ENCODE results near the gene TRERF1. TPM values are rescaled to one million over a fixed set of nuclear protein-coding genes. Genes with fewer than 3 reads are reported as not detected.
A peak's percentile ranks its signal among the peaks of the same experiment; 100 is the strongest.

The TRERF1 gene
- total RNA-seq, 1 donor from 2014 or later = 20.6 TPM

DNA sequence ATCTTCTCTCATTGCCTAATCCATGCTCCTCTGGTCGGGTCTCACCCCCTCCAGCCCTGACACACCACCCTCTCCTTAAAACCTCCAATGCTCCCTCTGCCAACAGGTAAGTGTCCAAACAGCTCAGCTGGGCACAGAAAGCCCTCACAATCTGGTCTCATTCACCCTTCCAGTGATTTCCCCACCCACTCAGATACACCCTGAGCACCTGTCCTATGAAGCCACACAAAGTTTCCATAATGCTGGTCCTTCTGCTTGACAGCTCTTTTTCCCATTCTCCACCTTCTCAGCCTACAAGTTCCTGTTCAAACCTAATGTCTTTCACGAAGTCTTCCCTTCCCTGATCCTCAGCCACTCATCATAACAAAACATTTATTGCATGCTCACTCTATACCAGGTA lies 164.0 kb downstream of the TRERF1 start:
- Histone ChIP-seq H3K9me3 (no peaks in the 10 kb centered on the region), H3K4me3 (no peak overlapping the region), H3K4me1 (peaks cover 9% of the 10 kb centered on the region), H3K27ac (no peak overlapping the region), H3K27me3 (no peaks in the 10 kb centered on the region), H3K36me3 (no peaks in the 10 kb centered on the region)
- TF ChIP-seq POLR2A (IDR thresholded peaks at IDR 0.05) = no peak
- no peak for TF ChIP-seq POLR2AphosphoS5 (IDR thresholded peaks at IDR 0.05; ENCODE audit: insufficient read depth in 1 of 2, low read depth in 1 of 2)
- TF ChIP-seq, protein P1, sequence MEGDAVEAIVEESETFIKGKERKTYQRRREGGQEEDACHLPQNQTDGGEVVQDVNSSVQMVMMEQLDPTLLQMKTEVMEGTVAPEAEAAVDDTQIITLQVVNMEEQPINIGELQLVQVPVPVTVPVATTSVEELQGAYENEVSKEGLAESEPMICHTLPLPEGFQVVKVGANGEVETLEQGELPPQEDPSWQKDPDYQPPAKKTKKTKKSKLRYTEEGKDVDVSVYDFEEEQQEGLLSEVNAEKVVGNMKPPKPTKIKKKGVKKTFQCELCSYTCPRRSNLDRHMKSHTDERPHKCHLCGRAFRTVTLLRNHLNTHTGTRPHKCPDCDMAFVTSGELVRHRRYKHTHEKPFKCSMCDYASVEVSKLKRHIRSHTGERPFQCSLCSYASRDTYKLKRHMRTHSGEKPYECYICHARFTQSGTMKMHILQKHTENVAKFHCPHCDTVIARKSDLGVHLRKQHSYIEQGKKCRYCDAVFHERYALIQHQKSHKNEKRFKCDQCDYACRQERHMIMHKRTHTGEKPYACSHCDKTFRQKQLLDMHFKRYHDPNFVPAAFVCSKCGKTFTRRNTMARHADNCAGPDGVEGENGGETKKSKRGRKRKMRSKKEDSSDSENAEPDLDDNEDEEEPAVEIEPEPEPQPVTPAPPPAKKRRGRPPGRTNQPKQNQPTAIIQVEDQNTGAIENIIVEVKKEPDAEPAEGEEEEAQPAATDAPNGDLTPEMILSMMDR (IDR thresholded peaks at IDR 0.05) = no peak
- intact Hi-C loops (cut with DNase I) = no loop called here
- DNase-seq (ENCODE audit: extremely low spot score in 2 of 2) = no peak

- Histone ChIP-seq H3K9me3 (no peaks in the 10 kb centered on the region), H3K27ac (no peak overlapping the region), H3K4me3 (no peak overlapping the region), H3K4me1 (peaks cover 48% of the 10 kb centered on the region), H3K27me3 (no peaks in the 10 kb centered on the region), H3K36me3 (no peaks in the 10 kb centered on the region)
- no peak for TF ChIP-seq POLR2A (IDR thresholded peaks at IDR 0.05)
- DNase-seq (ENCODE audit: extremely low spot score in 2 of 2) = no peak
- intact Hi-C loops (cut with DNase I) = no loop called here
Measured at GRCh38 chr6:42281570-42281969, 170.2 kb downstream of the TRERF1 start.

GRCh38 chr6:42280966-42281533 lies 170.7 kb downstream of the TRERF1 start:
- intact Hi-C loops (cut with DNase I) = no loop called here
- TF ChIP-seq POLR2A (IDR thresholded peaks at IDR 0.05) (no peak), POLR2AphosphoS5 (IDR thresholded peaks at IDR 0.05; ENCODE audit: insufficient read depth in 1 of 2, low read depth in 1 of 2) (no peak)
- TF ChIP-seq, protein P1 (IDR thresholded peaks at IDR 0.05) = no peak
- no peaks in the 10 kb centered on the region for H3K36me3 ChIP-seq
- peak overlapping the region; percentile 64 for H3K27ac ChIP-seq
- H3K4me1 ChIP-seq = peaks cover 53% of the 10 kb centered on the region
- no peaks in the 10 kb centered on the region for H3K27me3 ChIP-seq
- DNase-seq (ENCODE audit: extremely low spot score in 2 of 2) = no peak
- H3K9me3 ChIP-seq = no peaks in the 10 kb centered on the region
- no peak overlapping the region for H3K4me3 ChIP-seq

GRCh38 chr6:42279966-42280629 lies 171.6 kb downstream of the TRERF1 start:
- intact Hi-C loops (cut with DNase I) = no loop called here
- Histone ChIP-seq H3K27ac (peak overlapping the region; percentile 64), H3K9me3 (no peaks in the 10 kb centered on the region), H3K4me1 (peaks cover 62% of the 10 kb centered on the region), H3K36me3 (no peaks in the 10 kb centered on the region), H3K27me3 (no peaks in the 10 kb centered on the region), H3K4me3 (no peak overlapping the region)
- TF ChIP-seq POLR2AphosphoS5 (IDR thresholded peaks at IDR 0.05; ENCODE audit: insufficient read depth in 1 of 2, low read depth in 1 of 2) = no peak
- no peak for TF ChIP-seq POLR2A (IDR thresholded peaks at IDR 0.05)
- TF ChIP-seq, protein P1 (IDR thresholded peaks at IDR 0.05) = no peak
- DNase-seq (ENCODE audit: extremely low spot score in 2 of 2) = no peak

GRCh38 chr6:42279144-42279781 lies 172.5 kb downstream of the TRERF1 start:
- no peaks in the 10 kb centered on the region for H3K9me3 ChIP-seq
- no peaks in the 10 kb centered on the region for H3K27me3 ChIP-seq
- H3K4me3 ChIP-seq = no peak overlapping the region
- peaks cover 62% of the 10 kb centered on the region for H3K4me1 ChIP-seq
- H3K27ac ChIP-seq = peak overlapping the region; percentile 64
- TF ChIP-seq POLR2AphosphoS5 (IDR thresholded peaks at IDR 0.05; ENCODE audit: insufficient read depth in 1 of 2, low read depth in 1 of 2) (peak in 1 of 2 donors; percentile 20), POLR2A (IDR thresholded peaks at IDR 0.05) (no peak)
- TF ChIP-seq, protein P1 (IDR thresholded peaks at IDR 0.05) = no peak
- no peaks in the 10 kb centered on the region for H3K36me3 ChIP-seq
- DNase-seq (ENCODE audit: extremely low spot score in 2 of 2) = no peak
- intact Hi-C loops (cut with DNase I) = no loop called here
